Testis (tissue), 3 donors: ENCODE results near the gene NLN. TPM values are rescaled to one million over a fixed set of nuclear protein-coding genes. Genes with fewer than 3 reads are reported as not detected.
"Not testable (repeated sequence)": the region's sequence is repeated elsewhere in the genome, so short reads cannot be mapped to it uniquely, and the experiment has no call there.

Experiments used
- DNase-seq: peaks from one replicate; pipeline ENCODE4 v3.0.0-alpha.2; 2019
- H3K27ac ChIP-seq, 2 donors: fragments of 200-600 bp; sonication (generic); one replicate each; pipeline ENCODE4 v1.5.1; 2019
- H3K27me3 ChIP-seq: fragments of 200-600 bp; sonication (generic); one replicate; pipeline ENCODE4 v1.5.1; 2019
- H3K36me3 ChIP-seq: fragments of 200-600 bp; sonication (generic); one replicate; pipeline ENCODE4 v1.5.1; 2017; ENCODE audit warnings: low read depth; ENCODE audit errors: missing control alignments
- H3K4me1 ChIP-seq: fragments of 200-600 bp; sonication (generic); one replicate; pipeline ENCODE4 v1.5.1; 2019
- H3K4me3 ChIP-seq, 2 donors: fragments of 200-600 bp; sonication (generic); one replicate each; pipeline ENCODE4 v1.5.1; 2017 to 2019
- H3K9me3 ChIP-seq: fragments of 200-600 bp; sonication (generic); one replicate; pipeline ENCODE4 v1.5.1; 2017
- CTCF ChIP-seq, 3 experiments: fragments of 450-650 bp in 2 of 3; fragments of 200-600 bp in 1 of 3; sonication (generic) in 1 of 3; IDR thresholded peaks; one replicate each; pipeline ENCODE4 v1.5.1; 2016 to 2019; ENCODE audit warnings: antibody characterized with exemption in 3 of 3, mild to moderate bottlenecking in 2 of 3, moderate library complexity in 1 of 3
- POLR2A ChIP-seq: fragments of 450-650 bp; IDR thresholded peaks from one replicate; pipeline ENCODE4 v1.6.1; 2017; ENCODE audit warnings: antibody characterized with exemption, mild to moderate bottlenecking, moderate library complexity
- WGBS, 2 donors: methylation state at CpG; one replicate each; pipeline ENCODE4 v1.1.5; 2018; 5-methylcytosine and 5-hydroxymethylcytosine counted together
- intact Hi-C: fragments of 100-400 bp; cut with DNase I; formaldehyde crosslinking; loops from one replicate; pipeline ENCODE4 v1.15.1; 2023; ENCODE audit warnings: low total_unique reads
- polyA plus RNA-seq: library from polyadenylated mRNA; stranded (reverse); fragments of 350-450 nt; fragmentation: Illumina TruSeq; extraction: RNeasy Lipid Tissue Mini Kit (QIAGEN cat#74804); gene quantifications from one replicate; pipeline ENCODE4 v1.2.3, GENCODE V29; 2014; ENCODE audit warnings: low read depth, low replicate concordance; ENCODE audit not compliant: insufficient read depth
- total RNA-seq, 2 donors: library from RNA; depleted of rRNA; stranded (reverse); fragments of >200 nt; gene quantifications; one replicate each; pipeline ENCODE4 v1.2.3, GENCODE V29; 2016

Gene NLN
- total and polyA plus RNA-seq, 3 donors from 2014 or later, result 6.4 to 10.1 (median 8.1) TPM

GRCh38 chr5:65768723-65769346 is 46.8 kb downstream of the NLN start:
- H3K36me3 ChIP-seq, result no peaks in the 10 kb centered on the region
- H3K27me3 ChIP-seq, result no peaks in the 10 kb centered on the region
- intact Hi-C loops, result no loop called here
- DNase-seq, result no peak
- H3K27ac ChIP-seq, result no peak overlapping the region
- TF ChIP-seq POLR2A (no peak), CTCF (IDR thresholded peaks at IDR 0.05) (no peak)
- H3K4me1 ChIP-seq, result no peaks in the 10 kb centered on the region
- no peaks in the 10 kb centered on the region for H3K9me3 ChIP-seq
- H3K4me3 ChIP-seq, result no peak overlapping the region
- WGBS, 2 donors, result 90 to 96% methylated on average over 6 to 7 of the region's 7 CpGs

- no peaks in the 10 kb centered on the region for H3K27me3 ChIP-seq
- DNase-seq, result no peak
- no peaks in the 10 kb centered on the region for H3K36me3 ChIP-seq
- TF ChIP-seq POLR2A, result no peak
- no peak for TF ChIP-seq CTCF (IDR thresholded peaks at IDR 0.05)
- no peaks in the 10 kb centered on the region for H3K9me3 ChIP-seq
- 33 to 47% methylated on average over 1 of the region's 1 CpG for WGBS, 2 donors
- no peak overlapping the region for H3K4me3 ChIP-seq
- intact Hi-C loops, result no loop called here
- H3K4me1 ChIP-seq, result no peaks in the 10 kb centered on the region
- no peak overlapping the region for H3K27ac ChIP-seq
Observed at GRCh38 chr5:65769539-65769938, 47.5 kb downstream of the NLN start.

GRCh38 chr5:65771266-65771665 is 49.3 kb downstream of the NLN start:
- WGBS, 2 donors, result 93 to 96% methylated on average over 2 of the region's 2 CpGs

GRCh38 chr5:65772963-65773362 is 51.0 kb downstream of the NLN start:
- 92 to 100% methylated on average over 2 of the region's 2 CpGs for WGBS, 2 donors
- intact Hi-C loops, result not testable (repeated sequence)

More at GRCh38 chr5:65771266-65771665, 49.3 kb downstream of the NLN start:
- intact Hi-C loops, result no loop called here
- TF ChIP-seq POLR2A (no peak), CTCF (IDR thresholded peaks at IDR 0.05) (no peak)
- Histone ChIP-seq H3K9me3 (no peaks in the 10 kb centered on the region), H3K27ac (no peak overlapping the region), H3K36me3 (no peaks in the 10 kb centered on the region), H3K27me3 (no peaks in the 10 kb centered on the region), H3K4me1 (no peaks in the 10 kb centered on the region), H3K4me3 (no peak overlapping the region)
- DNase-seq, result no peak

GRCh38 chr5:65774346-65774745 is 52.3 kb downstream of the NLN start:
- intact Hi-C loops, result no loop called here
- DNase-seq, result no peak
- no peak overlapping the region for H3K27ac ChIP-seq

More at GRCh38 chr5:65772963-65773362, 51.0 kb downstream of the NLN start:
- H3K27ac ChIP-seq, H3K9me3 ChIP-seq, H3K4me1 ChIP-seq, H3K27me3 ChIP-seq, H3K36me3 ChIP-seq, DNase-seq, H3K4me3 ChIP-seq: not testable (repeated sequence)

More at GRCh38 chr5:65774346-65774745, 52.3 kb downstream of the NLN start:
- H3K36me3 ChIP-seq, result no peaks in the 10 kb centered on the region
- no peaks in the 10 kb centered on the region for H3K27me3 ChIP-seq
- no peaks in the 10 kb centered on the region for H3K9me3 ChIP-seq
- H3K4me3 ChIP-seq, result no peak overlapping the region
- TF ChIP-seq CTCF (IDR thresholded peaks at IDR 0.05) (no peak), POLR2A (no peak)
- no peaks in the 10 kb centered on the region for H3K4me1 ChIP-seq
